HepG2 (cell line): ENCODE measurements around the gene CR1. TPM values are rescaled to one million over a fixed set of nuclear protein-coding genes. Genes with fewer than 3 reads are reported as not detected.

ENCODE experiments used
- ATAC-seq: fragments of 200-7000 bp; cut with Tn5 transposase; 3 replicates; pipeline ENCODE4 v1.9.1; 2020; ENCODE audit warnings: mild to moderate bottlenecking, moderate library complexity
- BruUV-seq: library from RNA; stranded (reverse); fragments of 400-500 nt; replicated peaks from 2 replicates; lab custom pipeline; 2021; lab: Mats Ljungman, UMichigan
- CTCF ChIA-PET: fragments of 300-600 bp; formaldehyde crosslinking; extraction: SDS; loops from one replicate; lab custom pipeline; 2021; ENCODE audit warnings: low total read pairs, inconsistent platforms, low intra/inter-chr PET ratio; lab: Yijun Ruan, JAX
- POLR2A ChIA-PET: fragments of 350-600 bp; sonication (Branson Sonifier 250); formaldehyde crosslinking; loops from one replicate; lab custom pipeline; 2020; ENCODE audit warnings: antibody characterized with exemption, inconsistent platforms; lab: Yijun Ruan, JAX
- DNase-seq: peaks from one replicate; pipeline ENCODE4 v3.0.0-alpha.2; 2015; ENCODE audit warnings: low spot score
- FAIRE-seq: peaks from 3 replicates; lab custom pipeline; 2011; peaks lifted over from hg19 to GRCh38; lab: Jason Lieb, UNC
- H2AFZ ChIP-seq: one replicate; pipeline ENCODE4 v1.6.1; 2011; ENCODE audit warnings: low read length, inconsistent platforms
- H3K27ac ChIP-seq: fragments of 300-600 bp; 3 replicates; pipeline ENCODE4 v1.8.0; 2011; ENCODE audit warnings: mixed run types, mild to moderate bottlenecking, mixed read lengths, low read length, inconsistent platforms; ENCODE audit not compliant: insufficient read depth; ENCODE audit errors: extremely low read length
- H3K27me3 ChIP-seq, 2 experiments: fragments of 200-600 bp in 1 of 2; 2 replicates in 1 of 2; 3 replicates in 1 of 2; pipeline versions ENCODE4 v1.6.0 to v1.8.0; 2011; ENCODE audit warnings: low read length in 2 of 2, mild to moderate bottlenecking in 2 of 2, moderate library complexity in 2 of 2, inconsistent platforms in 1 of 2; ENCODE audit not compliant: insufficient read depth in 2 of 2, control insufficient read depth in 1 of 2
- H3K36me3 ChIP-seq, 2 experiments: fragments of 200-600 bp in 1 of 2; replicated peaks in 1 of 2; 2 replicates in 1 of 2; 3 replicates in 1 of 2; pipeline versions ENCODE4 v1.5.1 to v1.8.0; 2011; ENCODE audit warnings: low read length in 2 of 2, inconsistent platforms in 1 of 2; ENCODE audit not compliant: insufficient read depth in 2 of 2, control insufficient read depth in 1 of 2
- H3K4me1 ChIP-seq: 2 replicates; pipeline ENCODE4 v1.5.1; 2012; ENCODE audit warnings: low read length, inconsistent platforms; ENCODE audit not compliant: insufficient read depth
- H3K4me2 ChIP-seq: 2 replicates; pipeline ENCODE4 v1.6.0; 2011; ENCODE audit warnings: low read depth, low read length, inconsistent platforms
- H3K4me3 ChIP-seq, 3 experiments: fragments of 200-600 bp in 1 of 3; sonication (generic), shearing (Covaris generic) in 1 of 3; replicated peaks in 1 of 3; 2 replicates each; pipeline ENCODE4 v1.5.1; 2011 to 2016; ENCODE audit warnings: low read length in 3 of 3, inconsistent platforms in 2 of 3, low read depth in 2 of 3, mild to moderate bottlenecking in 2 of 3, control low read depth in 1 of 3, mixed read lengths in 1 of 3; ENCODE audit not compliant: insufficient read depth in 1 of 3
- H3K79me2 ChIP-seq: one replicate; pipeline ENCODE4 v1.6.1; 2011; ENCODE audit warnings: low read length, inconsistent platforms; ENCODE audit not compliant: insufficient read depth
- H3K9ac ChIP-seq: 2 replicates; pipeline ENCODE4 v1.6.0; 2011; ENCODE audit warnings: mild to moderate bottlenecking, low read depth, low read length, inconsistent platforms; ENCODE audit not compliant: insufficient read depth
- H3K9me3 ChIP-seq: 2 replicates; pipeline ENCODE4 v1.5.1; 2012; ENCODE audit warnings: mild to moderate bottlenecking, low read length
- H4K20me1 ChIP-seq: 2 replicates; pipeline ENCODE4 v1.6.0; 2011; ENCODE audit warnings: inconsistent platforms, mild to moderate bottlenecking, low read length, moderate library complexity; ENCODE audit not compliant: insufficient read depth
- ARID4A ChIP-seq: sonication (generic); formaldehyde crosslinking; IDR thresholded peaks from 2 replicates; pipeline ENCODE4 v1.5.0; 2020; ENCODE audit warnings: mild to moderate bottlenecking, missing genetic modification reagents, borderline replicate concordance
- BORCS8-MEF2B ChIP-seq: sonication (generic); formaldehyde crosslinking; IDR thresholded peaks from 2 replicates; pipeline ENCODE4 v1.8.0; 2022; ENCODE audit warnings: mild to moderate bottlenecking, missing genetic modification reagents
- CHCHD3 ChIP-seq: sonication (generic); formaldehyde crosslinking; IDR thresholded peaks from 2 replicates; pipeline ENCODE4 v1.8.0; 2022; ENCODE audit warnings: mild to moderate bottlenecking, missing genetic modification reagents, moderate library complexity
- CREB3 ChIP-seq: sonication (generic); formaldehyde crosslinking; IDR thresholded peaks from 2 replicates; pipeline ENCODE4 v1.5.0; 2020; ENCODE audit warnings: missing genetic modification reagents
- CTCF ChIP-seq: sonication (generic); formaldehyde crosslinking; IDR thresholded peaks from 2 replicates; pipeline ENCODE4 v1.5.0; 2020; ENCODE audit warnings: mild to moderate bottlenecking, missing genetic modification reagents, moderate library complexity
- KMT2B ChIP-seq: IDR thresholded peaks from 2 replicates; pipeline ENCODE4 v1.6.1; 2016; ENCODE audit warnings: missing genetic modification reagents, missing compliant biosample characterization
- MTF1 ChIP-seq: sonication (generic); formaldehyde crosslinking; IDR thresholded peaks from 2 replicates; pipeline ENCODE4 v1.5.0; 2020; ENCODE audit warnings: missing genetic modification reagents
- PLRG1 ChIP-seq: fragments of 450-650 bp; conservative IDR thresholded peaks from 2 replicates; pipeline ENCODE4 v1.6.1; 2016
- SRSF9 ChIP-seq: fragments of 200-400 bp; formaldehyde crosslinking; IDR thresholded peaks from 2 replicates; pipeline ENCODE4 v1.6.1; 2018; ENCODE audit warnings: borderline replicate concordance, mild to moderate bottlenecking, low read depth, low read length; ENCODE audit not compliant: insufficient read depth, poor library complexity, severe bottlenecking
- ZNF274 ChIP-seq: sonication (generic); formaldehyde crosslinking; IDR thresholded peaks from 2 replicates; pipeline ENCODE4 v1.5.1; 2020; ENCODE audit warnings: mild to moderate bottlenecking, missing genetic modification reagents
- ZNF530 ChIP-seq: sonication (generic); formaldehyde crosslinking; IDR thresholded peaks from 2 replicates; pipeline ENCODE4 v1.5.0; 2020; ENCODE audit warnings: low read depth, mild to moderate bottlenecking, missing genetic modification reagents
- ZNF788 ChIP-seq: sonication (generic); formaldehyde crosslinking; IDR thresholded peaks from 2 replicates; pipeline ENCODE4 v1.5.0; 2020; ENCODE audit warnings: mild to moderate bottlenecking, missing genetic modification reagents, borderline replicate concordance
- WGBS: methylation state at CpG from one replicate; pipeline ENCODE4 v1.1.6; 2017; ENCODE audit warnings: low lambda C conversion rate; 5-methylcytosine and 5-hydroxymethylcytosine counted together
- in situ Hi-C: cut with HindIII; loops from 2 replicates; pipeline ENCODE4 v1.10.0; 2017; ENCODE audit warnings: low pct_unique_long_range_greater_than_20kb; ENCODE audit not compliant: extremely low pct_ligation_motif_present
- intact Hi-C: fragments of 100-400 bp; cut with micrococcal nuclease; formaldehyde crosslinking; loops from one replicate; pipeline ENCODE4 v1.10.0; 2022; ENCODE audit not compliant: unreplicated experiment
- polyA plus RNA-seq, 8 experiments: library from polyadenylated mRNA; depleted of rRNA in 3 of 8; stranded (reverse) in 7 of 8; unstranded in 1 of 8; fragments of >200 nt; fragmentation: Illumina TruSeq in 4 of 8; extraction: Trizol in 4 of 8; gene quantifications; 2 replicates each; pipeline versions ENCODE4 v1.2.1 to v1.2.3, GENCODE V29; 2011 to 2016; ENCODE audit warnings: low read depth in 4 of 8, missing spikeins in 1 of 8, mixed read lengths in 1 of 8; ENCODE audit not compliant: insufficient read depth in 1 of 8
- total RNA-seq, 5 experiments: library from RNA; depleted of rRNA; stranded (reverse); fragments of >200 nt; fragmentation: Illumina TruSeq; extraction: Trizol; gene quantifications; 2 replicates each; pipeline ENCODE4 v1.2.3, GENCODE V29; 2016; ENCODE audit warnings: low read depth in 1 of 5
- TF ChIP-seq, protein P1 (sequence below): sonication (generic); formaldehyde crosslinking; IDR thresholded peaks from 2 replicates; pipeline ENCODE4 v1.5.1; 2020; ENCODE audit warnings: mild to moderate bottlenecking, missing genetic modification reagents, moderate library complexity

CR1 gene
- total and polyA plus RNA-seq, 2 of the 13 experiments (the other 11 are each of a cell fraction or from before 2014, with no cell fraction given) = not detected

DNA sequence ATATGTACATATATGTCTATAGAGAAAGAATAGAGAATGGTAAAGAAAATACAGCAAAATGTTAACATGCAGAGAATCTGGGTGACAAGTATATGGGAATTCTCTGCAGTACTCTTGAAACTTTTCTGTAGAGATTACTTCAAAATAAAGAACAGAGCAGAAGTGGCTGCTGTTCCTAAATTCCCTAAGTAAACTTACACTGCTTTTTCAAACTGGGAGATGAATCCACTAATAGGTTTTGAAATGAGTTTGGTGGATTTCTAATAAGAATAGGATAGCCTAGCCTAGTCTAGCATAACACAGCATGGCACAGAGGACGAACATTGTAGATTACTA lies 42.3 kb upstream of the CR1 start (continued):
- no peak for TF ChIP-seq ZNF274 (CRISPR knock-in tag)
- no peak for TF ChIP-seq CREB3 (CRISPR knock-in tag)
- TF ChIP-seq MTF1 (CRISPR knock-in tag) = no peak
- TF ChIP-seq ZNF530 (CRISPR knock-in tag) = no peak
- no peak for TF ChIP-seq SRSF9
- TF ChIP-seq, all 625 proteins: peak for 0

- Histone ChIP-seq H3K9ac (no peak within 1 kb of the TSS), H3K4me3 (peak within 1 kb of the TSS; percentile 26 to 64 (median 29); a peak in 5 of 6 replicates), H3K27me3 (peaks cover 7 to 29% of the 10 kb centered on the region in 2 experiments), H3K4me1 (peaks cover 13% of the 10 kb centered on the region; the same call in 1 of the 2 replicates), H3K27ac (no peak within 1 kb of the TSS), H3K4me2 (peak within 1 kb of the TSS; percentile 69), H3K36me3 (no peaks in the 10 kb centered on the region), H2AFZ (no peak within 1 kb of the TSS), H3K9me3 (no peaks in the 10 kb centered on the region), H4K20me1 (no peaks in the 10 kb centered on the region), H3K79me2 (no peaks in the 10 kb centered on the region)
- peak; percentile 94 for ATAC-seq
- 4% methylated on average over 16 of the region's 75 CpGs for WGBS
- no TSS peak for BruUV-seq
- CTCF ChIA-PET = no interaction called here
- POLR2A ChIA-PET = no interaction called here
- intact Hi-C loops = loop anchor here (10.0 kb wide), 1 partner anchor 60 kb away; no protein-coding TSS in a partner anchor
- in situ Hi-C loops = no loop called here
- DNase-seq = peak; percentile 3
- no peak for FAIRE-seq
- no peak for TF ChIP-seq KMT2B (CRISPR knock-in tag)
- TF ChIP-seq PLRG1 = no peak
- TF ChIP-seq, protein P1, sequence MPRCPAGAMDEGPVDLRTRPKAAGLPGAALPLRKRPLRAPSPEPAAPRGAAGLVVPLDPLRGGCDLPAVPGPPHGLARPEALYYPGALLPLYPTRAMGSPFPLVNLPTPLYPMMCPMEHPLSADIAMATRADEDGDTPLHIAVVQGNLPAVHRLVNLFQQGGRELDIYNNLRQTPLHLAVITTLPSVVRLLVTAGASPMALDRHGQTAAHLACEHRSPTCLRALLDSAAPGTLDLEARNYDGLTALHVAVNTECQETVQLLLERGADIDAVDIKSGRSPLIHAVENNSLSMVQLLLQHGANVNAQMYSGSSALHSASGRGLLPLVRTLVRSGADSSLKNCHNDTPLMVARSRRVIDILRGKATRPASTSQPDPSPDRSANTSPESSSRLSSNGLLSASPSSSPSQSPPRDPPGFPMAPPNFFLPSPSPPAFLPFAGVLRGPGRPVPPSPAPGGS (CRISPR knock-in tag) = peak; percentile 63; the same call in 1 of the 2 replicates
- TF ChIP-seq ZNF788 (CRISPR knock-in tag) = no peak
- TF ChIP-seq BORCS8-MEF2B (CRISPR knock-in tag) = 0 out of 2 replicates have a peak, but pooled peaks have one; percentile 40
- peak; percentile 51 for TF ChIP-seq CTCF (CRISPR knock-in tag)
- 0 out of 2 replicates have a peak, but pooled peaks have one; percentile 19 for TF ChIP-seq CHCHD3
- TF ChIP-seq ARID4A (CRISPR knock-in tag) = peak; percentile 14; the same call in 1 of the 2 replicates
Measured at GRCh38 chr1:207454046-207454964, 41.7 kb upstream of the CR1 start, which contains the start of gene CR2. Gene CR2 (plus strand): TSS chr1:207454328. CDS start chr1:207454419, 91 bp downstream.
